Body of pancreas (tissue), 4 donors: Measurements from ENCODE around the gene VPREB1.
"Not testable (repeated sequence)": the region's sequence is repeated elsewhere in the genome, so short reads cannot be mapped to it uniquely, and the experiment has no call there.

Experiments used
- CTCF ChIP-seq, 7 experiments: fragments of 450-650 bp in 4 of 7; fragments of 200-600 bp in 3 of 7; sonication (generic) in 3 of 7; IDR thresholded peaks; one replicate each; pipeline ENCODE4 v1.5.1; 2016 to 2019; ENCODE audit warnings: antibody characterized with exemption in 7 of 7
- POLR2A ChIP-seq, 3 donors: fragments of 450-650 bp; IDR thresholded peaks; one replicate each; pipeline ENCODE4 v1.6.1; 2016; ENCODE audit warnings: antibody characterized with exemption in 3 of 3, mild to moderate bottlenecking in 2 of 3

DNA sequence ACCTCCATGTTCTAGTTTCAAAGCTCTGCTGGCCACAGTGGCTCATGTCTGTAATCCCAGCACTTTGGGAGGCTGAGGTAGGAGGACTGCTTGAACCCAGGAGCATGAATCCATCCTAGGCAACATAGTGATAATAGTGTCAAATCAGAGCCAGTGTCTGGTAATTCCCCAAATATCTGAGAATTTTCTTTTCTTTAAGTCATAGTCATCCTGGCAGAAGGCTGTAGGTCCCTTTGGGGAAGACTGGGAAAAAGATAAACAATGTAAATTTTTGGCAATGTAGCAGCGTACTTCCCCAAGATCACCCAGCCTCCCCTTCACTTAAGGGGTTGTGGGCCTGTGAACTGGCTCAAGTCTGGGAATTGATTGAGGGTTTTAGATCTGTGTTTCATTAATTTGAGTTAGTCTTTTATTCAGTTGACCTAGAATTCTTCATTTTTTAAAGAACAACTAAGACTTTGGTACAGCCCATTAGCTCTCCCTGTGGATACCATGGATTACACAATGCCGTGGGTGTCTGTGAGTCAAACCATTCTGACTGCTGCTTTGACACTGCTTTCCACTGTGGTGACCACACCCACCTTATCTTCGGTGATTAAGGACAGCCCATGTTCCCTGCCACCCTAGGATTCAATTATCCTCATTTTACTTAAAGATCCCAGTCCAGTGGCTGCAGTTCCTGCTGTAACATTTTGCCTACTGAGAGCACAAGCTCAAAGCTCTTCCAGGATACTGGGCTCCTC lies 17.9 kb downstream of the VPREB1 start:
- TF ChIP-seq POLR2A, CTCF (IDR thresholded peaks at IDR 0.05): not testable (repeated sequence)
